Endothelial cell of umbilical vein (primary cell): ENCODE measurements around the gene SLC1A7. TPM values are rescaled to one million over a fixed set of nuclear protein-coding genes. Genes with fewer than 3 reads are reported as not detected.

Source experiments
- BruUV-seq: library from RNA; stranded (reverse); fragments of 400-500 nt; replicated peaks from 2 replicates; lab custom pipeline; 2021; lab: Mats Ljungman, UMichigan
- CTCF ChIA-PET: fragments of 300-600, 350-600 bp; sonication (Branson Sonifier 250); formaldehyde crosslinking; loops from one replicate; lab custom pipeline; 2021; ENCODE audit warnings: antibody characterized with exemption, inconsistent platforms; lab: Charles Lee
- POLR2A ChIA-PET: fragments of 300-600, 350-600 bp; sonication (Branson Sonifier 250); formaldehyde crosslinking; loops from one replicate; lab custom pipeline; 2021; ENCODE audit warnings: antibody characterized with exemption, inconsistent platforms; lab: Charles Lee
- DNase-seq: peaks from one replicate; pipeline ENCODE4 v3.0.0-alpha.2; 2011; ENCODE audit warnings: low read depth, low spot score
- FAIRE-seq: peaks from 2 replicates; lab custom pipeline; 2011; peaks lifted over from hg19 to GRCh38; lab: Jason Lieb, UNC
- H2AFZ ChIP-seq: 2 replicates; pipeline ENCODE4 v1.6.0; 2012; ENCODE audit warnings: low read depth, low read length, control low read depth, inconsistent platforms
- H3K27ac ChIP-seq: 2 replicates; pipeline ENCODE4 v1.5.1; 2011; ENCODE audit warnings: low read depth, mild to moderate bottlenecking, control low read depth, low read length, moderate library complexity; ENCODE audit not compliant: insufficient read depth
- H3K27me3 ChIP-seq, 2 experiments: 2 replicates each; pipeline versions ENCODE4 v1.6.0 to v1.6.1; 2011; ENCODE audit warnings: low read length in 2 of 2, mixed read lengths in 1 of 2; ENCODE audit not compliant: control insufficient read depth in 2 of 2, insufficient read depth in 2 of 2
- H3K36me3 ChIP-seq, 2 experiments: 2 replicates in 1 of 2; 3 replicates in 1 of 2; pipeline ENCODE4 v1.5.1; 2011; ENCODE audit warnings: low read length in 2 of 2, mild to moderate bottlenecking in 1 of 2, moderate library complexity in 1 of 2; ENCODE audit not compliant: control insufficient read depth in 2 of 2, insufficient read depth in 2 of 2; ENCODE audit errors: extremely low read depth in 1 of 2
- H3K4me1 ChIP-seq: 3 replicates; pipeline ENCODE4 v1.5.1; 2011; ENCODE audit warnings: mild to moderate bottlenecking, low read length; ENCODE audit not compliant: control insufficient read depth, insufficient read depth; ENCODE audit errors: extremely low read depth
- H3K4me2 ChIP-seq: 2 replicates; pipeline ENCODE4 v1.6.1; 2011; ENCODE audit warnings: low read length, control low read depth, mixed read lengths; ENCODE audit not compliant: insufficient read depth
- H3K4me3 ChIP-seq, 3 experiments: fragments of 200-600 bp in 1 of 3; sonication (generic), shearing (Covaris generic) in 1 of 3; replicated peaks in 1 of 3; 2 replicates each; pipeline ENCODE4 v1.5.1; 2011 to 2016; ENCODE audit warnings: control low read depth in 3 of 3, low read length in 3 of 3, mild to moderate bottlenecking in 2 of 3, inconsistent platforms in 1 of 3, low read depth in 1 of 3, moderate library complexity in 1 of 3; ENCODE audit not compliant: insufficient read depth in 1 of 3
- H3K79me2 ChIP-seq: 2 replicates; pipeline ENCODE4 v1.6.0; 2012; ENCODE audit warnings: low read length, inconsistent platforms; ENCODE audit not compliant: control insufficient read depth, insufficient read depth
- H3K9ac ChIP-seq: replicated peaks from 2 replicates; pipeline ENCODE3; 2011; ENCODE audit warnings: low read length, control low read depth; ENCODE audit not compliant: insufficient read depth; ENCODE audit errors: extremely low read depth
- H3K9me1 ChIP-seq: replicated peaks from 3 replicates; pipeline ENCODE4 v1.6.0; 2011; ENCODE audit warnings: mild to moderate bottlenecking, low read length; ENCODE audit not compliant: control insufficient read depth, insufficient read depth; ENCODE audit errors: extremely low read depth
- H3K9me3 ChIP-seq: replicated peaks from 2 replicates; pipeline ENCODE4 v1.5.1; 2012; ENCODE audit warnings: low read length, inconsistent platforms; ENCODE audit not compliant: control insufficient read depth, insufficient read depth
- H4K20me1 ChIP-seq: replicated peaks from 2 replicates; pipeline ENCODE3; 2011; ENCODE audit warnings: mild to moderate bottlenecking, low read length; ENCODE audit not compliant: control insufficient read depth, insufficient read depth; ENCODE audit errors: extremely low read depth
- EZH2 ChIP-seq: IDR thresholded peaks from 2 replicates; pipeline ENCODE4 v1.6.1; 2012; ENCODE audit warnings: borderline replicate concordance, low read depth, mild to moderate bottlenecking, moderate library complexity, low read length, inconsistent platforms; ENCODE audit not compliant: severe bottlenecking
- FOS ChIP-seq: IDR thresholded peaks from 2 replicates; pipeline ENCODE4 v1.6.1; 2011; ENCODE audit warnings: mild to moderate bottlenecking, low read length, moderate library complexity, borderline replicate concordance; ENCODE audit not compliant: insufficient read depth
- GATA2 ChIP-seq: IDR thresholded peaks from 2 replicates; pipeline ENCODE4 v1.7.0; 2011; ENCODE audit warnings: low read depth, mild to moderate bottlenecking, moderate library complexity, mixed read lengths, low read length; ENCODE audit not compliant: insufficient read length, insufficient read depth
- JUN ChIP-seq: IDR thresholded peaks from 2 replicates; pipeline ENCODE4 v1.6.1; 2011; ENCODE audit warnings: borderline replicate concordance, low read depth; ENCODE audit not compliant: insufficient read length, insufficient read depth
- MAX ChIP-seq: IDR thresholded peaks from 2 replicates; pipeline ENCODE4 v1.6.1; 2011; ENCODE audit not compliant: insufficient read depth, insufficient read length
- MYC ChIP-seq: IDR thresholded peaks from one replicate; pipeline ENCODE4 v1.6.1; 2011; ENCODE audit warnings: mild to moderate bottlenecking, low read depth, low read length
- dilution Hi-C: fragments of 300-500 bp; cut with MboI; formaldehyde crosslinking; loops from one replicate; pipeline ENCODE4 v1.15.0; 2019; ENCODE audit warnings: low sequenced_read_pairs; ENCODE audit not compliant: extremely low pct_ligation_motif_present
- intact Hi-C: fragments of 100-400 bp; cut with micrococcal nuclease; formaldehyde crosslinking; loops from one replicate; pipeline ENCODE4 v1.10.0; 2022
- polyA plus RNA-seq, 4 experiments: library from polyadenylated mRNA; depleted of rRNA in 3 of 4; stranded (reverse) in 3 of 4; unstranded in 1 of 4; fragments of >200 nt; gene quantifications; 2 replicates each; pipeline versions ENCODE4 v1.2.1 to v1.2.3, GENCODE V29; 2011 to 2012; ENCODE audit warnings: missing spikeins in 1 of 4
- total RNA-seq: library from RNA; stranded (reverse); gene quantifications from 2 replicates; pipeline ENCODE4 v1.2.3, GENCODE V29; 2021
- TF ChIP-seq, protein P1 (sequence below), 2 donors: IDR thresholded peaks; 1 replicate in 1 of 2; 2 replicates in 1 of 2; pipeline ENCODE4 v1.5.1; 2011; ENCODE audit warnings: low read length in 2 of 2, mild to moderate bottlenecking in 2 of 2, moderate library complexity in 2 of 2, control low read depth in 1 of 2, inconsistent platforms in 1 of 2, low read depth in 1 of 2; ENCODE audit not compliant: insufficient read depth in 1 of 2; ENCODE audit errors: extremely low read depth in 1 of 2

The SLC1A7 gene
- total and polyA plus RNA-seq, 2 donors (not counting 3 experiments of a cell fraction or from before 2014, with no cell fraction given) = not detected

GRCh38 chr1:53141487-53142055 is 867 bp downstream of the SLC1A7 start:
- no peaks in the 10 kb centered on the region for H3K9me3 ChIP-seq
- dilution Hi-C loops (no loop called here), intact Hi-C loops (no loop called here)
- no peak for FAIRE-seq
- no peaks in the 10 kb centered on the region for H4K20me1 ChIP-seq
- no peak overlapping the region for H3K4me2 ChIP-seq
- no peak overlapping the region for H3K4me3 ChIP-seq
- no peak for DNase-seq
- TF ChIP-seq EZH2 (no peak), FOS (no peak), MYC (no peak), GATA2 (no peak), JUN (no peak), MAX (no peak)
- TF ChIP-seq, protein P1, sequence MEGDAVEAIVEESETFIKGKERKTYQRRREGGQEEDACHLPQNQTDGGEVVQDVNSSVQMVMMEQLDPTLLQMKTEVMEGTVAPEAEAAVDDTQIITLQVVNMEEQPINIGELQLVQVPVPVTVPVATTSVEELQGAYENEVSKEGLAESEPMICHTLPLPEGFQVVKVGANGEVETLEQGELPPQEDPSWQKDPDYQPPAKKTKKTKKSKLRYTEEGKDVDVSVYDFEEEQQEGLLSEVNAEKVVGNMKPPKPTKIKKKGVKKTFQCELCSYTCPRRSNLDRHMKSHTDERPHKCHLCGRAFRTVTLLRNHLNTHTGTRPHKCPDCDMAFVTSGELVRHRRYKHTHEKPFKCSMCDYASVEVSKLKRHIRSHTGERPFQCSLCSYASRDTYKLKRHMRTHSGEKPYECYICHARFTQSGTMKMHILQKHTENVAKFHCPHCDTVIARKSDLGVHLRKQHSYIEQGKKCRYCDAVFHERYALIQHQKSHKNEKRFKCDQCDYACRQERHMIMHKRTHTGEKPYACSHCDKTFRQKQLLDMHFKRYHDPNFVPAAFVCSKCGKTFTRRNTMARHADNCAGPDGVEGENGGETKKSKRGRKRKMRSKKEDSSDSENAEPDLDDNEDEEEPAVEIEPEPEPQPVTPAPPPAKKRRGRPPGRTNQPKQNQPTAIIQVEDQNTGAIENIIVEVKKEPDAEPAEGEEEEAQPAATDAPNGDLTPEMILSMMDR (IDR thresholded peaks at IDR 0.05; ENCODE audit: extremely low read depth in 1 of 2, insufficient read depth in 1 of 2, low read depth in 1 of 2, low read length in 2 of 2) = no peak
- POLR2A ChIA-PET = no interaction called here
- H2AFZ ChIP-seq = no peak overlapping the region
- BruUV-seq = no TSS peak
- no peak overlapping the region for H3K9ac ChIP-seq
- H3K4me1 ChIP-seq = peaks cover 4% of the 10 kb centered on the region
- no peaks in the 10 kb centered on the region for H3K27me3 ChIP-seq
- no peak overlapping the region for H3K27ac ChIP-seq
- CTCF ChIA-PET = no interaction called here
- H3K79me2 ChIP-seq = no peaks in the 10 kb centered on the region
- no peaks in the 10 kb centered on the region for H3K36me3 ChIP-seq
- H3K9me1 ChIP-seq = no peaks in the 10 kb centered on the region
